ENCODE data around the gene SSB.

GRCh38 chr2:169818241-169818640, 19.6 kb downstream of the SSB start:
- TF ChIP-seq RAD21 (conservative IDR thresholded peaks at IDR 0.05 in 1 of 2, IDR thresholded peaks at IDR 0.05 in 1 of 2) (no peak), CTCF (IDR thresholded peaks at IDR 0.05) (no peak), POLR2A (IDR thresholded peaks at IDR 0.05; ENCODE audit: low read length) (no peak), JUN (IDR thresholded peaks at IDR 0.05) (no peak), CEBPB (IDR thresholded peaks at IDR 0.05) (no peak), NR3C1 (IDR thresholded peaks at IDR 0.05) (no peak), HDAC2 (IDR thresholded peaks at IDR 0.05) (no peak), JUNB (IDR thresholded peaks at IDR 0.05) (no peak), ZSCAN20 (CRISPR knock-in tag; IDR thresholded peaks at IDR 0.05) (no peak)

Data from A549 (cell line).